ENCODE measurements around the gene PPP4R4. TPM values are rescaled to one million over a fixed set of nuclear protein-coding genes. Genes with fewer than 3 reads are reported as not detected.

PPP4R4 gene
- total and polyA plus RNA-seq, 8 donors = 0.43 to 3.7 (median 0.62) TPM

- Histone ChIP-seq H3K27me3 (no peaks in the 10 kb centered on the region), H3K4me1 (no peaks in the 10 kb centered on the region), H3K36me3 (no peaks in the 10 kb centered on the region), H3K9me3 (peaks cover 0 to 8% of the 10 kb centered on the region in 2 donors), H3K27ac (no peak overlapping the region), H3K4me3 (no peak overlapping the region)
- intact Hi-C loops (cut with DNase I) = no loop called here
- DNase-seq (no peak), ATAC-seq (no peak)
- TF ChIP-seq CTCF (IDR thresholded peaks at IDR 0.05) = no peak
Measured at GRCh38 chr14:94307410-94307992, 133.4 kb downstream of the PPP4R4 start.

GRCh38 chr14:94309721-94310120 lies 135.6 kb downstream of the PPP4R4 start:
- Histone ChIP-seq H3K4me3 (no peak overlapping the region), H3K9me3 (peaks cover 0 to 8% of the 10 kb centered on the region in 2 donors), H3K27ac (no peak overlapping the region), H3K4me1 (no peaks in the 10 kb centered on the region), H3K36me3 (no peaks in the 10 kb centered on the region), H3K27me3 (no peaks in the 10 kb centered on the region)
- DNase-seq = no peak
- intact Hi-C loops (cut with DNase I) = no loop called here
- no peak for ATAC-seq
- TF ChIP-seq CTCF (IDR thresholded peaks at IDR 0.05) = no peak

GRCh38 chr14:94310248-94310647 lies 136.1 kb downstream of the PPP4R4 start:
- intact Hi-C loops (cut with DNase I) = no loop called here
- Histone ChIP-seq H3K9me3 (peaks cover 0 to 8% of the 10 kb centered on the region in 2 donors), H3K4me1 (no peaks in the 10 kb centered on the region), H3K27ac (no peak overlapping the region), H3K27me3 (no peaks in the 10 kb centered on the region), H3K36me3 (no peaks in the 10 kb centered on the region), H3K4me3 (no peak overlapping the region)
- TF ChIP-seq CTCF (IDR thresholded peaks at IDR 0.05) = no peak
- ATAC-seq = no peak
- DNase-seq = no peak

- DNase-seq (no peak), ATAC-seq (no peak)
- Histone ChIP-seq H3K9me3 (peaks cover 0 to 3% of the 10 kb centered on the region in 2 donors), H3K4me3 (no peak overlapping the region), H3K36me3 (no peaks in the 10 kb centered on the region), H3K4me1 (no peaks in the 10 kb centered on the region), H3K27me3 (no peaks in the 10 kb centered on the region), H3K27ac (no peak overlapping the region)
- intact Hi-C loops (cut with DNase I) = no loop called here
- TF ChIP-seq CTCF (IDR thresholded peaks at IDR 0.05) = no peak
Measured at GRCh38 chr14:94312481-94313246, 138.5 kb downstream of the PPP4R4 start.

- H3K9me3 ChIP-seq = no peaks in the 10 kb centered on the region
- intact Hi-C loops (cut with DNase I) = no loop called here
Measured at GRCh38 chr14:94313991-94314655, 140.0 kb downstream of the PPP4R4 start.

More at GRCh38 chr14:94313991-94314655, 140.0 kb downstream of the PPP4R4 start:
- H3K27me3 ChIP-seq = no peaks in the 10 kb centered on the region
- no peaks in the 10 kb centered on the region for H3K4me1 ChIP-seq
- ATAC-seq = no peak
- no peaks in the 10 kb centered on the region for H3K36me3 ChIP-seq
- no peak for DNase-seq
- no peak overlapping the region for H3K4me3 ChIP-seq
- no peak overlapping the region for H3K27ac ChIP-seq
- no peak for TF ChIP-seq CTCF (IDR thresholded peaks at IDR 0.05)
